Right lobe of liver (tissue), 6 donors: ENCODE results near the gene WIF1. TPM values are rescaled to one million over a fixed set of nuclear protein-coding genes. Genes with fewer than 3 reads are reported as not detected.
A peak's percentile ranks its signal among the peaks of the same experiment; 100 is the strongest.

Source experiments
- ATAC-seq, 4 donors: fragments of 200-7000 bp; cut with Tn5 transposase; one replicate each; pipeline ENCODE4 v1.9.1; 2020; ENCODE audit warnings: mild to moderate bottlenecking in 4 of 4, moderate library complexity in 4 of 4
- DNase-seq, 3 donors: peaks; one replicate each; pipeline ENCODE4 v3.0.0-alpha.2; 2020
- H3K27ac ChIP-seq, 3 donors: fragments of 200-600 bp; one replicate each; pipeline ENCODE4 v1.8.0; 2022
- H3K27me3 ChIP-seq, 2 donors: fragments of 200-600 bp; one replicate each; pipeline ENCODE4 v1.8.0; 2022
- H3K36me3 ChIP-seq, 4 donors: fragments of 200-600 bp; sonication (generic) in 1 of 4; one replicate each; pipeline versions ENCODE4 v1.5.1 to v1.8.0; 2017 to 2022; ENCODE audit warnings: control low read depth in 1 of 4
- H3K4me1 ChIP-seq, 4 donors: fragments of 200-600 bp; sonication (generic) in 1 of 4; one replicate each; pipeline versions ENCODE4 v1.5.1 to v1.8.0; 2017 to 2022; ENCODE audit warnings: control low read depth in 1 of 4
- H3K4me3 ChIP-seq, 3 donors: fragments of 200-600 bp; one replicate each; pipeline ENCODE4 v1.8.0; 2022
- H3K9me3 ChIP-seq, 4 donors: fragments of 200-600 bp; sonication (generic) in 1 of 4; one replicate each; pipeline versions ENCODE4 v1.5.1 to v1.8.0; 2017 to 2022; ENCODE audit warnings: control low read depth in 1 of 4
- CTCF ChIP-seq, 4 donors: fragments of 200-600 bp in 3 of 4; fragments of 450-650 bp in 1 of 4; IDR thresholded peaks; one replicate each; pipeline versions ENCODE4 v1.5.1 to v1.8.0; 2016 to 2022; ENCODE audit warnings: antibody characterized with exemption in 4 of 4, mild to moderate bottlenecking in 2 of 4
- POLR2A ChIP-seq: fragments of 450-650 bp; IDR thresholded peaks from one replicate; pipeline ENCODE4 v1.6.1; 2017; ENCODE audit warnings: antibody characterized with exemption, mild to moderate bottlenecking
- WGBS: methylation state at CpG from one replicate; pipeline ENCODE4 v1.1.6; 2018; ENCODE audit warnings: low coverage, low lambda C conversion rate; ENCODE audit not compliant: insufficient coverage; ENCODE audit errors: missing lambda C conversion rate; 5-methylcytosine and 5-hydroxymethylcytosine counted together
- intact Hi-C, 2 donors: fragments of 100-400 bp; cut with DNase I; formaldehyde crosslinking; loops; one replicate each; pipeline versions ENCODE4 v1.11.2 to v1.14.1; 2022
- total RNA-seq, 6 experiments: library from RNA; depleted of rRNA in 2 of 6; stranded (reverse); fragments of >200 nt in 2 of 6; fragmentation: NEBNext Ultra II Directional in 3 of 6; extraction: Animal tissue kit (Norgen Biotek cat#: 25700) in 3 of 6; gene quantifications; one replicate each; pipeline versions ENCODE4 v1.1.0 to v1.2.4, GENCODE V29; 2016 to 2023
- donor health status: DM: no; HTN: yes; CAD: no.
- donor health status: DM: no; HTN: no; CAD: no.
- donor health status: DM: no; HTN: no; CAD: no.
- donor health status: DM: no; HTN: yes; CAD: no.
- donor health status: DM: no; HTN: yes; CAD: no.

Gene WIF1
- total RNA-seq, 6 experiments from 2014 or later: not detected

GRCh38 chr12:65119063-65119462 lies 2.0 kb downstream of the WIF1 start:
- H3K4me1 ChIP-seq: peaks cover 0 to 6% (median 0%) of the 10 kb centered on the region in 4 donors
- intact Hi-C loops: no loop called here
- H3K27me3 ChIP-seq: peaks cover 0 to 15% of the 10 kb centered on the region in 2 donors
- ATAC-seq: no peak
- TF ChIP-seq CTCF (IDR thresholded peaks at IDR 0.05) (no peak), POLR2A (no peak)
- WGBS: 71% methylated on average over 3 of the region's 3 CpGs
- DNase-seq: no peak
- no peak overlapping the region for H3K4me3 ChIP-seq
- H3K9me3 ChIP-seq: no peaks in the 10 kb centered on the region
- no peak overlapping the region for H3K27ac ChIP-seq
- no peaks in the 10 kb centered on the region for H3K36me3 ChIP-seq

- ATAC-seq: no peak
- WGBS: 7% methylated on average over 1 of the region's 1 CpG
- intact Hi-C loops: no loop called here
Measured at GRCh38 chr12:65113621-65114035, 7.5 kb downstream of the WIF1 start.

GRCh38 chr12:65106948-65107347 lies 14.2 kb downstream of the WIF1 start:
- intact Hi-C loops: no loop called here
- DNase-seq (no peak), ATAC-seq (no peak)
- H3K27me3 ChIP-seq: no peaks in the 10 kb centered on the region
- no peak overlapping the region for H3K4me3 ChIP-seq
- H3K27ac ChIP-seq: no peak overlapping the region
- TF ChIP-seq CTCF (IDR thresholded peaks at IDR 0.05) (peak; percentile 16 to 38 (median 35)), POLR2A (no peak)
- H3K36me3 ChIP-seq: no peaks in the 10 kb centered on the region
- H3K9me3 ChIP-seq: no peaks in the 10 kb centered on the region
- H3K4me1 ChIP-seq: no peaks in the 10 kb centered on the region

More at GRCh38 chr12:65113621-65114035, 7.5 kb downstream of the WIF1 start:
- no peak for DNase-seq
- Histone ChIP-seq H3K4me1 (no peaks in the 10 kb centered on the region), H3K27me3 (no peaks in the 10 kb centered on the region), H3K27ac (no peak overlapping the region), H3K36me3 (no peaks in the 10 kb centered on the region), H3K9me3 (no peaks in the 10 kb centered on the region), H3K4me3 (no peak overlapping the region)
- no peak for TF ChIP-seq POLR2A
- no peak for TF ChIP-seq CTCF (IDR thresholded peaks at IDR 0.05)

GRCh38 chr12:65100140-65100539 lies 21.0 kb downstream of the WIF1 start:
- H3K4me3 ChIP-seq: no peak overlapping the region
- ATAC-seq (no peak), DNase-seq (no peak)
- H3K9me3 ChIP-seq: no peaks in the 10 kb centered on the region
- intact Hi-C loops: no loop called here
- no peaks in the 10 kb centered on the region for H3K27me3 ChIP-seq
- no peak overlapping the region for H3K27ac ChIP-seq
- H3K4me1 ChIP-seq: no peaks in the 10 kb centered on the region
- WGBS: 59% methylated on average over 3 of the region's 3 CpGs
- H3K36me3 ChIP-seq: no peaks in the 10 kb centered on the region
- no peak for TF ChIP-seq CTCF (IDR thresholded peaks at IDR 0.05)
- no peak for TF ChIP-seq POLR2A

GRCh38 chr12:65099182-65099581 lies 21.9 kb downstream of the WIF1 start:
- Histone ChIP-seq H3K4me3 (no peak overlapping the region), H3K9me3 (no peaks in the 10 kb centered on the region), H3K27me3 (no peaks in the 10 kb centered on the region), H3K36me3 (no peaks in the 10 kb centered on the region), H3K4me1 (no peaks in the 10 kb centered on the region), H3K27ac (no peak overlapping the region)
- WGBS: 69% methylated on average over 3 of the region's 3 CpGs
- intact Hi-C loops: no loop called here
- ATAC-seq (no peak), DNase-seq (no peak)
- TF ChIP-seq POLR2A (no peak), CTCF (IDR thresholded peaks at IDR 0.05) (no peak)
